Body of pancreas (tissue), 4 donors: Measurements from ENCODE around the gene TAPBPL. TPM values are rescaled to one million over a fixed set of nuclear protein-coding genes. Genes with fewer than 3 reads are reported as not detected.
A peak's percentile ranks its signal among the peaks of the same experiment; 100 is the strongest.

ENCODE experiments used
- ATAC-seq: fragments of 150-250 bp; one replicate; pipeline ENCODE4 v1.9.1; 2016
- DNase-seq, 4 donors: peaks; one replicate each; pipeline ENCODE4 v3.0.0-alpha.2; 2019
- H3K27ac ChIP-seq, 4 donors: fragments of 200-600 bp; sonication (generic); 1 replicate in 3 of 4; 2 replicates in 1 of 4; pipeline versions ENCODE4 v1.5.1 to v1.6.1; 2016 to 2019; ENCODE audit warnings: mild to moderate bottlenecking in 1 of 4, mixed read lengths in 1 of 4, moderate library complexity in 1 of 4
- H3K27me3 ChIP-seq, 2 donors: fragments of 200-600 bp; sonication (generic); one replicate each; pipeline ENCODE4 v1.6.0; 2016; ENCODE audit warnings: mild to moderate bottlenecking in 1 of 2
- H3K36me3 ChIP-seq, 2 donors: fragments of 200-600 bp; sonication (generic); replicated peaks in 1 of 2; 2 replicates each; pipeline ENCODE4 v1.5.1; 2016; ENCODE audit warnings: low read depth in 2 of 2; ENCODE audit not compliant: insufficient read depth in 1 of 2
- H3K4me1 ChIP-seq: fragments of 200-600 bp; sonication (generic); one replicate; pipeline ENCODE4 v1.6.0; 2016
- H3K4me3 ChIP-seq, 2 donors: fragments of 200-600 bp; sonication (generic); 1 replicate in 1 of 2; 2 replicates in 1 of 2; pipeline ENCODE4 v1.5.1; 2016 to 2019
- H3K9me3 ChIP-seq, 3 donors: fragments of 200-600 bp; sonication (generic); 1 replicate in 2 of 3; 2 replicates in 1 of 3; pipeline ENCODE4 v1.5.1; 2016
- POLR2A ChIP-seq, 3 donors: fragments of 450-650 bp; IDR thresholded peaks; one replicate each; pipeline ENCODE4 v1.6.1; 2016; ENCODE audit warnings: antibody characterized with exemption in 3 of 3, mild to moderate bottlenecking in 2 of 3
- WGBS, 2 donors: methylation state at CpG; one replicate each; pipeline ENCODE4 v1.1.5; 2017; 5-methylcytosine and 5-hydroxymethylcytosine counted together
- intact Hi-C: fragments of 100-400 bp; cut with DNase I; formaldehyde crosslinking; loops from one replicate; pipeline ENCODE4 v1.15.1; 2023
- total RNA-seq, 2 donors: library from RNA; depleted of rRNA; stranded (reverse); fragments of >200 nt; gene quantifications; one replicate each; pipeline ENCODE4 v1.1.0, GENCODE V29; 2016
- TF ChIP-seq, protein P1 (sequence below), 7 experiments: fragments of 450-650 bp in 4 of 7; fragments of 200-600 bp in 3 of 7; sonication (generic) in 3 of 7; IDR thresholded peaks; one replicate each; pipeline ENCODE4 v1.5.1; 2016 to 2019; ENCODE audit warnings: antibody characterized with exemption in 7 of 7

Gene TAPBPL
- total RNA-seq, 2 donors from 2014 or later: 14.5 to 36.3 TPM

DNA sequence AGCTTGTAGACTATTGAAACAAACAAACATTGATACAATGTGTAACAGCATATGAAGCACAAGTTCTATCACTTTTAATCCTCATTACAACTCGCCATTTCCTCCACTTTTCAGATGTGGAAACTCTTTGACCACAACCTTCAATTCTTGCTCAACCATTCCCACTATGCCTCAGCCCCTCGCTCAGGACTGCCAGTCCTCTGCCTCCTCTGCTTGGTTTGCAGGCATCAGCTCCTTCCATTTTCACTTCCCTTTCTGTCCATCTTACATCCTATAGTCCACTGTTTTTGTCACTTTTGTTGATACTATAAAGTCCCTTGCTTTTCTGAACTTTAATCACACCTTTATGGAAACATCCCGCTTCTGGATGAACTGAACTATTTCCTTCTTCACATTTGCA, 35.2 kb upstream of the TAPBPL start:
- intact Hi-C loops: no loop called here
- peaks cover 24% of the 10 kb centered on the region for H3K4me1 ChIP-seq
- DNase-seq (peak in 1 of 4 donors; percentile 53), ATAC-seq (no peak)
- no peaks in the 10 kb centered on the region for H3K27me3 ChIP-seq
- H3K9me3 ChIP-seq: no peaks in the 10 kb centered on the region
- no peaks in the 10 kb centered on the region for H3K36me3 ChIP-seq
- TF ChIP-seq, protein P1, sequence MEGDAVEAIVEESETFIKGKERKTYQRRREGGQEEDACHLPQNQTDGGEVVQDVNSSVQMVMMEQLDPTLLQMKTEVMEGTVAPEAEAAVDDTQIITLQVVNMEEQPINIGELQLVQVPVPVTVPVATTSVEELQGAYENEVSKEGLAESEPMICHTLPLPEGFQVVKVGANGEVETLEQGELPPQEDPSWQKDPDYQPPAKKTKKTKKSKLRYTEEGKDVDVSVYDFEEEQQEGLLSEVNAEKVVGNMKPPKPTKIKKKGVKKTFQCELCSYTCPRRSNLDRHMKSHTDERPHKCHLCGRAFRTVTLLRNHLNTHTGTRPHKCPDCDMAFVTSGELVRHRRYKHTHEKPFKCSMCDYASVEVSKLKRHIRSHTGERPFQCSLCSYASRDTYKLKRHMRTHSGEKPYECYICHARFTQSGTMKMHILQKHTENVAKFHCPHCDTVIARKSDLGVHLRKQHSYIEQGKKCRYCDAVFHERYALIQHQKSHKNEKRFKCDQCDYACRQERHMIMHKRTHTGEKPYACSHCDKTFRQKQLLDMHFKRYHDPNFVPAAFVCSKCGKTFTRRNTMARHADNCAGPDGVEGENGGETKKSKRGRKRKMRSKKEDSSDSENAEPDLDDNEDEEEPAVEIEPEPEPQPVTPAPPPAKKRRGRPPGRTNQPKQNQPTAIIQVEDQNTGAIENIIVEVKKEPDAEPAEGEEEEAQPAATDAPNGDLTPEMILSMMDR (IDR thresholded peaks at IDR 0.05): no peak
- TF ChIP-seq POLR2A (IDR thresholded peaks at IDR 0.05): no peak
- H3K4me3 ChIP-seq: no peak overlapping the region
- WGBS, 2 donors: 75 to 80% methylated on average over 3 of the region's 3 CpGs
- no peak overlapping the region for H3K27ac ChIP-seq

DNA sequence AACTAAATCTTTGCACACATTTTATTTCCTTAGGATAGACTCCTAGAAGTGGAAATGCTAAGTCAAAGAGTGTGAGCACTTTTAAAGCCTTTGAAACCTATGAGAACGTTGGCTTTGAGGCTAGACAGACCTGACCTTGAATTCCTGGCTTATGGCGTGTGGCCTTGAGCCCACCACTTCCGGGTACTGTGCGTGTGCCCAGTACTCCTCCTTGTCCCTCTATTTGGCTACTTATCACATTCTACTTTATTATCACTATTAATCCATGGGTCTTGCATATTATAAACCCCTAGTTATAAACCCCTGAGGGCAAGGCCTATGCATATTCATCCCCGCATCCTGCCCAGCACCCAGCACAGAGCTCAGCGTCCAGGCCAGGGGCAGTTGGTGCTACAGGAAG, 33.0 kb upstream of the TAPBPL start:
- 30 to 36% methylated on average over 6 of the region's 6 CpGs for WGBS, 2 donors
- ATAC-seq (peak; percentile 52), DNase-seq (peak in 3 of 4 donors; percentile 36 to 39 (median 37))
- TF ChIP-seq, protein P1 (IDR thresholded peaks at IDR 0.05): no peak
- TF ChIP-seq POLR2A (IDR thresholded peaks at IDR 0.05): no peak
- Histone ChIP-seq H3K36me3 (no peaks in the 10 kb centered on the region), H3K9me3 (no peaks in the 10 kb centered on the region), H3K27me3 (no peaks in the 10 kb centered on the region), H3K4me1 (peaks cover 31% of the 10 kb centered on the region), H3K4me3 (no peak overlapping the region), H3K27ac (peak overlapping the region in 2 of 4 donors; percentile 23 to 32)
- intact Hi-C loops: no loop called here

DNA sequence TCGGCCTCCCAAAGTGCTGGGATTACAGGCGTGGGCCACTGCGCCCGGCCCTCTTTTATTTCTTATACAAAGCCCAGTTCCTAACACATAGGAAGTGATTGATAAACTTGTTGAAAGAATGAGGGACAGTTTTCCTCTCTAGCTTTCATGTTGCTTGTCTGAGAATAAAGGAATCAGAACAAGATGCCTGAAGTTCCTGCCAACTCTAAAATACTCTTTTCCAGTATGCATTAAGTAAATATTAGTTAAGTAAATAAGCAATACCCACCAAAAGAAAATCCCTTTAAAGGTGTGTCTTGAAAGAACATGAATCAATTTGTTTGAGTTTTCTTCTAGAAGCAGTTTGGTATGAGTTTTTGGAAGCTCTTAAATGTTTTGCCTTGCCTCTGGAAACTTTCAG, 31.5 kb upstream of the TAPBPL start:
- H3K27ac ChIP-seq: no peak overlapping the region
- H3K4me3 ChIP-seq: no peak overlapping the region
- no peaks in the 10 kb centered on the region for H3K36me3 ChIP-seq
- H3K9me3 ChIP-seq: no peaks in the 10 kb centered on the region
- no peaks in the 10 kb centered on the region for H3K27me3 ChIP-seq
- DNase-seq (no peak), ATAC-seq (no peak)
- TF ChIP-seq, protein P1 (IDR thresholded peaks at IDR 0.05): no peak
- TF ChIP-seq POLR2A (IDR thresholded peaks at IDR 0.05): no peak
- H3K4me1 ChIP-seq: peaks cover 35% of the 10 kb centered on the region
- 61 to 63% methylated on average over 4 of the region's 4 CpGs for WGBS, 2 donors
- intact Hi-C loops: no loop called here

DNA sequence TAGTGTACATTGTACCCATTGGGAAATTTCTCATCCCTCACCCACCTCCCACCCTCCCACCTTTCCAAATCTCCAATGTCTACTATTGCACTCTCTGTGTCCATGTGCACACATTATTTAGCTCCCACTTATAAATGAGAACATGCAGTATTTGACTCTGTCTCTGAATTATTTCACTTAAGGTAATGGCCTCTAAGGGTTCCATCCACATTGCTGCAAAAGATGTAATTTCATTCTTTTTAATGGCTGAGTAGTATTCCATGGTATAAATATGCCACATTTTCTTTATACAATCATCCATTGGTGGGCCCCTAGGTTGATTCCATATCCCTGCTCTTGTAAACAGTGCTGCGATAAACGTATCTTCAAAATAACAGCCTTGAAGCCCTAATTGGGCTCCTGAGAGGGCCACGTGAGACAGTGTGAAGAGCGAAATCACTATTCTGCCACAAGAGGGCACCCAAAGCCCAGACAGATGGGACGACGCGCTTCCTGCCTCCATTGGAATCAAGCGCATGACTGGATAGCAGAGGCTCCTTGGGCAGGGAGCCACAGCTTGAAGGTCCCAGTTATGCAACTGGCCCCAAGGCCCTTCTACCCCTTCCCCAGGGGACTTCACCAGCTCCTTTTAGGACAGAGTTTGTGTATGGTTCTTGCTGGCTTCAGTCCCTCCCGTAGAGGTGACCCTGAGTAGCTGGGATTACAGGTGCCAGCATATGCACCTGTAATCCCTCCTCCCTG, 28.4 kb upstream of the TAPBPL start:
- H3K9me3 ChIP-seq: no peaks in the 10 kb centered on the region
- H3K36me3 ChIP-seq: no peaks in the 10 kb centered on the region
- TF ChIP-seq, protein P1 (IDR thresholded peaks at IDR 0.05): peak; percentile 75 to 96 (median 94)
- TF ChIP-seq POLR2A (IDR thresholded peaks at IDR 0.05): no peak
- H3K4me3 ChIP-seq: no peak overlapping the region
- no peaks in the 10 kb centered on the region for H3K27me3 ChIP-seq
- ATAC-seq: peak; percentile 98
- peaks cover 32% of the 10 kb centered on the region for H3K4me1 ChIP-seq
- DNase-seq: peak; percentile 86 to 93 (median 91)
- WGBS, 2 donors: 1 to 4% methylated on average over 7 to 9 of the region's 9 CpGs
- H3K27ac ChIP-seq: peak overlapping the region in 3 of 4 donors; percentile 4 to 20 (median 14)
- intact Hi-C loops: no loop called here

DNA sequence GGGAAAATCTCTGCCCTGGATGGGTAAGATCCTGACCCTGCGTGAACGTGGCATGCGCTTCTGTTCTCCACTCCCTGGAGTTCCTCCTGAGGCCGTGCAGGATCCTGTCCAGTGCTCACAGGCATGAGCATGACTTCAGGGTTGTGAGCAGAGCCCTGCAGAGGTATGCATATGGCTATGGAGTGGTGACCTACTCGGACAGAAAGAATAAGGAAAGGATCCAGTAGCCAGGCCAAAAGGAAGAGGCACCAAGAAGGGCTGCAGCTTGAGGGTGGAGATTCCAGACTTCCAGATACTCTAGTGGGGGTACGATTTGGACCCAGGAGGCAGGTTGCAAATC, 27.9 kb upstream of the TAPBPL start:
- ATAC-seq: peak; percentile 31

More for the DNA sequence above, 27.9 kb upstream of the TAPBPL start:
- Histone ChIP-seq H3K27ac (peak overlapping the region in 3 of 4 donors; percentile 4 to 20 (median 14)), H3K4me1 (peaks cover 27% of the 10 kb centered on the region), H3K9me3 (no peaks in the 10 kb centered on the region), H3K36me3 (no peaks in the 10 kb centered on the region), H3K27me3 (no peaks in the 10 kb centered on the region), H3K4me3 (no peak overlapping the region)
- intact Hi-C loops: no loop called here
- DNase-seq: no peak
- WGBS, 2 donors: 31 to 61% methylated on average over 2 to 6 of the region's 6 CpGs
- TF ChIP-seq POLR2A (IDR thresholded peaks at IDR 0.05): no peak
- TF ChIP-seq, protein P1 (IDR thresholded peaks at IDR 0.05): no peak
